Measurements from ENCODE around the gene CFAP61.
"Not testable (repeated sequence)": the region's sequence is repeated elsewhere in the genome, so short reads cannot be mapped to it uniquely, and the experiment has no call there.

Gene CFAP61

GRCh38 chr20:20210327-20210726, 158.0 kb downstream of the CFAP61 start:
- DNase-seq (ENCODE audit: low read depth in 3 of 3), result no peak

DNA sequence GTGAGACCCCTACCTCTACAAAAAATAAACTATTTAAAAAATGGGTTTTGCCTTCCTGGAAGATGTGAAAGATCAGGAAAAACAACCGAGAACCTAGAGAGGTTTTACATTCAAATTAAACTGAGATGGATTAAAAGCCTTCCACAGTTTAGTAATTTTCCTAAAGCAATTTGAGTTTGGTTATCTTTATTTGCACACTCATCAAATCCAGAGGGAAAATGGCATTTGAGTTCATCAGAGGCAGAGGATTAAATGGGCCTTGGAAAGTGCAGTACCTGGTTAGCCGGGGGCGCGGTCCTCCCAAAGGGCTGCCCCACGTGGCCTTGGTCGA, 158.6 kb downstream of the CFAP61 start:
- no peak for DNase-seq (ENCODE audit: low read depth in 3 of 3)

- no peak for DNase-seq (ENCODE audit: low read depth in 3 of 3)
These were observed 159.1 kb downstream of the CFAP61 start for GRCh38 chr20:20211274-20211987.

GRCh38 chr20:20211988-20212518, 159.7 kb downstream of the CFAP61 start:
- DNase-seq (ENCODE audit: low read depth in 3 of 3), result no peak

DNA sequence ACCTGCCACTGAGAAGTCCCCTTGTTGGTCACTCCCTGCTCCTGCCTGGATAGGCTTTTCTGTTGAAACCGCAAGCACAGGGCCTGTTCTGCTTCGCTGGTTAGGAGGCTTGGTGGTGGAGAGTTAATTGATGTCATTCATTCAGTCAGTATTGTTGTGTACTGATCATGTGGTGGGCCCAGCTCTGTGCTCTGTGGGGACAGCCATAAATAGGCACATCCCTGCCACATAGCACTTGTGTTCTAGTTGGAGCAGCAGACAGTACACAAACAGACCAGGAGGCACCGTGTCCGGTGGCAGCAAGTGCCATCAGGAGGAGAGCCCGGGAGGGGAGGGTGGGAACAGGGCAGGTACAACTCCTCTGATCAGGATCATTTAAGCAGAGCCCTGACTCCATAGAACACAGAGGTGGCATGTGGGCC, 160.4 kb downstream of the CFAP61 start:
- no peak for DNase-seq (ENCODE audit: low read depth in 3 of 3)

- DNase-seq (ENCODE audit: low read depth in 3 of 3), result no peak
These were observed 161.3 kb downstream of the CFAP61 start for GRCh38 chr20:20213526-20214121.

DNA sequence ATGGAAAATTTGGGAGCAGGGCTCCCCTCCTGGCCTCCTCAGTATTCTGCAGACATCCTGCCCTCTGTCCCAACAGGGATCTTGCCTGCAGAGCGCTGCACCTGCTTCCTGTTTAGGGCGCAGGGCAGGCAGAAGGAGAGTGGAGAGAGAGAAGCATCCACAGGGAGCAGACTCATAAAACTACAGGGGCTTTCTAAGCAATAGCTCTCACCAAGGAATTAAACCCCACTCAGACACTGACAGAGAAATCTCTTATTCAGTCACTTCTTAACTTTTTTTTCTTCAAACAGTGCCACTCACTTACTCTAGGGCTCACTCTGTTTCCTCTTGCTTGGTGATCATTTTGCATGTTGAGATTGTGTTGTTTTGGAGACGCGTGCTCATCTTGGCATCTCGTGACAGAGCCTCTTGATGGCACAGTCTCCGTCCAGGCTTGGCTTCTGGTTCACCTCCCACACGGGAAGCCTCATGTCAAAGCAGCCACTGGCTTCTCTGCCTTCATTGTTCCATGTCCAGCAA, 162.5 kb downstream of the CFAP61 start:
- DNase-seq (ENCODE audit: low read depth in 3 of 3), result no peak

DNA sequence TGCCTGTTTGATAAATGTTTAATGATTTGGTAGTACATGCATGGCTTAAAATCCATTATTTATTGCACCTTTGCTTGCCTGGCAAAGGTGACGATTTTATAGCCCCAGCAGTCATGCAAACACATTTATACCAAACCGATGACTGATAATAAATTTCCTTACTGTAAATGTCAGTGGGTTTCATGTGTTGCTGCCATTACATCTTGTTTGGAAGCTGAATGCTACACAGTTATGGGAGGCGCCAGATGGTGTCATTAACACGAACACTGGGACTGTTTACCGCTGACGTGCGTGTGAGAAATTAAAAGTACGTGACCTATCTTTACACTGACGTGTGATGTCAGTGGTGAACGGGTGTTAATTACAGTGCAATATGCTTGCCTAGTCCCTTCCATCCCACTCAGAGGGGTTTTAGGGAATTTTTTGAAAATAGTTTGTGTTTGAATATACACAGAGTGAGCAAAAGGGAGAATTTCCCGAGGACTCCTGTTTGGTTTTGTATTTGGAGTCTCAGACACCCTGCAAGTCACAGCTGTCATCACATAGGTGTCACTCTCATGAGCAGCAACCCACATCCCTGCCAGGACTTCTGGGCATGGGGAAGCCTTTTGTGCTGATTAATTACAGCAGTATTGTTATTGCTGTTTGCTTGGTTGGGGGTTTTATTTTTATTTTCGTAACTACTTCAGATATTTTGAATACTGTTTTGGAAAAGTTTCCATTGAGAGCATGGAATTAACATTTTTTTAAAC, 163.8 kb downstream of the CFAP61 start:
- DNase-seq (ENCODE audit: low read depth in 3 of 3), result no peak

- DNase-seq (ENCODE audit: low read depth in 3 of 3), result no peak
These were observed 164.6 kb downstream of the CFAP61 start for GRCh38 chr20:20216941-20217340.

DNA sequence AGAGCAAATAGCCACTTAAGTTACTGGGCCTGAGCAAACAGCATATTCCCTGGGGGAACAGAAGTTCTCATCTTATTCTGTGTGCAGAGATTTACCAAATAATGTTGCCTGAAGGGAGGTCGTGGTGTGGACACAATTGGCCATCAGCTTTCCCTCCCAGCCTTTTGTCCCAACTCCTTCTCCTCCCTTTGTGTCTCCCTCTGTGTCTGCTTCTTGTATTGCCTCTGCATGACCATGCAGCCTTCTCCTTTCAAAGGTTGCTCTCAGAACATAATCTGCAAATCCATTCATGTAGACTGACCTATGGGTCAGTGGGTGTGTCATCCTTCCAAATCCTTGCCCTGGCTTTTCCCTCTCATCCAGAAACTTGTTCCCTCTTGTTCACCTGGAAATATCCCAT, 165.3 kb downstream of the CFAP61 start:
- DNase-seq (ENCODE audit: low read depth in 3 of 3), result no peak

DNA sequence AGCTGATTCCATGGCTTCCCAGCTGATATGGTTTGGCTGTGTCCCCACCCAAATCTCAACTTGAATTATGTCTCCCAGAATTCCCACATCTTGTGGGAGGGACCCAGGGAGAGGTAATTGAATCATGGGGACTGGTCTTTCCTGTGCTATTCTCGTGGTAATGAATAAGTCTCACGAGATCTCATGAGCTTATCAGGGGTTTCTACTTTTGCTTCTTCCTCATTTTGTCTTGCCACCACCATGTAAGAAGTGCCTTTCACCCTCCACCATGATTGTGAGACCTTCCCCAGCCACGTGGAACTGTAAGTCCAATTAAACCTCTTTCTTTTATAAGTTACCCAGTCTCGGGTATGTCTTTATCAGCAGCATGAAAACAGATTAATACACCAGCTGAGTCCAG, 165.8 kb downstream of the CFAP61 start:
- DNase-seq (ENCODE audit: low read depth in 3 of 3), result not testable (repeated sequence)

GRCh38 chr20:20219016-20219415, 166.7 kb downstream of the CFAP61 start:
- DNase-seq (ENCODE audit: low read depth in 3 of 3), result no peak

GRCh38 chr20:20220134-20220533, 167.8 kb downstream of the CFAP61 start:
- DNase-seq (ENCODE audit: low read depth in 3 of 3), result no peak

DNA sequence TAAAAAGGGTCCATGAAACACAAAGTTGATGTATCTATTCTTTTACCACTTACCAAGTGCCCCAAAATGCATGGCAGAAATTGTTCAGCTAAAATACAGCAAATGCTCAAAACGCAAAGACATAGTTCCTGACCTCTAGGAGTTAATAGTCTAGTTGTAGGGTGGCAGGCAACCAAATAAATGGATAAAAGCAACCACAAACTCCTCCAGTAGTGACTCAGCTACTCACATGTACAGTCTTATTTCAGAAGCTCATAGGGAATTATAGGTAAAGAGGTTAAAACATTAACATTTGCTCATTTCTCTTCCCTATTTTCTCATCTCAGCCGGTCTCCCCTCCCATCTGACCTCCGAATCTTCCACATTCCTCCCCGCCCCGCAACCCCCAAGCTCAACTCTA, 171.6 kb downstream of the CFAP61 start:
- DNase-seq (ENCODE audit: low read depth in 3 of 3), result no peak

DNA sequence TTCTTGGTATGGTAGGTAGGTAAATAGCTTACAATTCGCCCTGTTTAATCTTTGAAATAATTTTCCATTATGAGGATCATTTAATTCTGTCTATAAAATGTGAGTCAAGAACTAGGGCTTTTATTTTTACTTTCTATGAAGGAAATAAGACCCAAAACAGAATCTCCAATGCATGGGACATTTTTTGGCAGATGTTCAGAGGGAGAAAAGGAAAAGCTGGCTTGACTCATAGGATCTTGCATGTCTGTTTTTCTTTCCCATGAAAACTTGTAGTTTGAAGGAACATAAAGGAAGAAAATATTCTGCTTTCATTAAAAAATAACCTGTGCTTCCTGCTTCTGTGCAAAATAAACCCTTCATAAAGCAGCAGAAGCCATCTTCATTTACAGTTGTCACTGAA, 172.5 kb downstream of the CFAP61 start:
- DNase-seq (ENCODE audit: low read depth in 3 of 3), result no peak

GRCh38 chr20:20225325-20226043, 173.2 kb downstream of the CFAP61 start:
- no peak for DNase-seq (ENCODE audit: low read depth in 3 of 3)

- DNase-seq (ENCODE audit: low read depth in 3 of 3), result no peak
These were observed 174.2 kb downstream of the CFAP61 start for GRCh38 chr20:20226554-20226953.

- DNase-seq (ENCODE audit: low read depth in 3 of 3), result no peak
These were observed 174.8 kb downstream of the CFAP61 start for GRCh38 chr20:20227013-20227571.

GRCh38 chr20:20228351-20228750, 176.0 kb downstream of the CFAP61 start:
- no peak for DNase-seq (ENCODE audit: low read depth in 3 of 3)

GRCh38 chr20:20229595-20229994, 177.3 kb downstream of the CFAP61 start:
- DNase-seq (ENCODE audit: low read depth in 3 of 3), result no peak

- no peak for DNase-seq (ENCODE audit: low read depth in 3 of 3)
These were observed 178.4 kb downstream of the CFAP61 start for GRCh38 chr20:20230741-20231140.
